GM19395 (cell line): ENCODE measurements around the gene LITAF.

Source experiments
- ATAC-seq: cut with Tn5 transposase; IDR thresholded peaks from one replicate; pipeline ENCODE4 v1.9.1; 2021; ENCODE audit warnings: mild to moderate bottlenecking, moderate library complexity; ENCODE audit not compliant: unreplicated experiment

The LITAF gene

DNA sequence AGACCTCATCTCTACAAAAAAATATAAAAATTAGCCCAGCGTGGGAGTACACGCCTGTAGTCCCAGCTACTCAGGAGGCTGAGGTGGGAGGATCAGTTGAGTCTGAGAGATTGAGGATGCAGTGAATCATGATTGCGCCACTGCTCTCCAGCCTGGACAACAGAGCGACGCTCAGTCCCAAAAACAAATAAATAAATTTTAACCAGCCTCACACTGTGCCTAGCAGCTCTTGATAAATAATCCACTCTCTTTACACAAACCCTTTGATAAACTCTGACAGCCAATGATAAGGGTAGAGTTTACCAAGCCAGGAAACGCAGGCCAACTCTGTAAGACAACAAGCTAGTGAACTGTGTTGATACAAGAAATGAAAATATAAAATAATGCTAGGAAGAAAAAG lies 32.7 kb downstream of the LITAF start:
- ATAC-seq = no peak

DNA sequence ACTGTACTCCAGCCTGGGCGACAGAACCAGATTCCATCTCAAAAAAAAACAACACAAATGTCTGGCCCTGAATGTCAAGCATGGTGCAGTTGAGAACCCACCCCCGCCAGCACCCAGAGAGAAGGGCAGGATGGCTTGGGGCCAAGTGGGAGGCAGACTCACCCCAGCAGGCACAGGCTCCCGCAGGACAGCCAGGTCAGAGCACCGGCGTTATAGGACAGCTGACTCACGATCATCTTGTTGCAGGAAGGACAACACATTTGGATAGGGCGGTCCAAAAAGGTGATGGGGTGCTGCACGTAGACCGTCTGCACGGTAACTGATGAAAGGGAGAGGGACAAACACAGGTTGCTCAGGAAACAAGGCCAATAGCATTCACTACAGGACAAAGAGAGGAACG lies 33.3 kb downstream of the LITAF start:
- no peak for ATAC-seq

DNA sequence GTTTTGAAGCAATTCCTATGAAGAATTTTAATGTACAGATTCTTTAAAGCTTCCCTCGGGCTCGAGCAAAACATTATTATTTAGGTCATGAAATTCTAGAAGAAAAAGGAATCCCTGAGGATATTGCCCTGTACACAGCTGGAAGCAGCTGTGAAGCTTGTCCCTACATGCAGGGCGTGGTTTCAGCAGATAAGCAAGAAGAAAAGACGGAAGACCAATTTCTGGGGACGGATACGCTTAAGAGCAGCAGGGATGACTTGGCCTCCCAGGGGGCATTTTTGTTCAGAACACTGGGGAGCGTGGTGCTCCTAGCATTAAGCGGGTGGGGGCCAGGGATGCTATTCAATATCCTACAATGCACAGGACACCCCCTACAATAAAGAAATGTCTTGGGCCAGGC lies 34.3 kb downstream of the LITAF start:
- ATAC-seq = no peak

DNA sequence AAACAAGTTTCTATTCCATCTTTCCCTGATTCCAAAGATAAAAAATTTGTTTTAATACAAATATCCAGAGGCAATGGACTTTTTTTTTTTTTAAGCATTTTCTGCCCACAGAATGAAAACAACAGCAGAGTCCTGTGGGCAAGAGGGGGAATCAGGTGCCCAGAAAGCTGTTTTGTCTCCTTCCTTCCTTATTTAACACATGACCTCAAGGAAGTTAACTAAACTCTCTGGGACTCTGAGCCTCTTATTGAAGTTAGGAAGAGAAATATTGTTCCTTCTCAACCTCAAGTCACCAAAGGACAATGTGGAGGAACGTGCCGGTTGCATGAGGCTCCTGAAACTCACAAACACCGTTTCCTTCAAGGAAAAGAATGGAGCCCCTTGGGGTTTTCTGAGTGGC lies 34.9 kb downstream of the LITAF start:
- ATAC-seq = no peak

DNA sequence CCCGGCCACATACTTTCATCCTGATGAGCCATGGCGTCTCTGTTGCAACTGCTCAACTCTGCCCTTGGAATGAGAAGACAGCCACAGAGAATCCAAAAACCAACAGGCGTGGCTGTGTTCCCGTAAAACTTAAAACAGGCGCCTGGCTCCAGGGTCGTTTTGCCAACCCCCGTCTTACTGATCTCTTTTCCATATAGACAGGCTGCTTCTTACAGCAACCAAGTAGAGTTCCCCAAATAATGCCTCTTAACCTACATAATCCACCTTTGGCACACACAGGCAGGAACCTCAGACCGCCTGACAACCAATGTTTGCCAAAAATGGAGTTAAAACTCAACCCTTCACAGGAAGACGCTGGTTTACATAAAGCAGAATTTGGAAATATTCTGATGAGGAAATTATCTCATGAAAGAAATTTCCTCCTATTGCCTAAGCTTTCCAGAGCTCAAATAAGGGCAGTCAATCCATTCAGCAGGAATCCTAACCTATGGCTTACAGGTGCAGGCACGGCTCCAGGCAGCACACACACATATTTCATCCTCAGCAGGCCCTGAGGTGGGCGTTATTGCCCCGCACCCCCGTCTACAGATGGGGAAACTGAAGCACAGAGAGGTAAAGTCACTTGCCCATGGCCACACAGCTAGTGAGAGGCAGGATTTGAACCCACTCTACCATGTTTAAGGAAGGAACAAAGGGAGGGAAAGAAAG lies 35.8 kb downstream of the LITAF start:
- ATAC-seq = no peak

DNA sequence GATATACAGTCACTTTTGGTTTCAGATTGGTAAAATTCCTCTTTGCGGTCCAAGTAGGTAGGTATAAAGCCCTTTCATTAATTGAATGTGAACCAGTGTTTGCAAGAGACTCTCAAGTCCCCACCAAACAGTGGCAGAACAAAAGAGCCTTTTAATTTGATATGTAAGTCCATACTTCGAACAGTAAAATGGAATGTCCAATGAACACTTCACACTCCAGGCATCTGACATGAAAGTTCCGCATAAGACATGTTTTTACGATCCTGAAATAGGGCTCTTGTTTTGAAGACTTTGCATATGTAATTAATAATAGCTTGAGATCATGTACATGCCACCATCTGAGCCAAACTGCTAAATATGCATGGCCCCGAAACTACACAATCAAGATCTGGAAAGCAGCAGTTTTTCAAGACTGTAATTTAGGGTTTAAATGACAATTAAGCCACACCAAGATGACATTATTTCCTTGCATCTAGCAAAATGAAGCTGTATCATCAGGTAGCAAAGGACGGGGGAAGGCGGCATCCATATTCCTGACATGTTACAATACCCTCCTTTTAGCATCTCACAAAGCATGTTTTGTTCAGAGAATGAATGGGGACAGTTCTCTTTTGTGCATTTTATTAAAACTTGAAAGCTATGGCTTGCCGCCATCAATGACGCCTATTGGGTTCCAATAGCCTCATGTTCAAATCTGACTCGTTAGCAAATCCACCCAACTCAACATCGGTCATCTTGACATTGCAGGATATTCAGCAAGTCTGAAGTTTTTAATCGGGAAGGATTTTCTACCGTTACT lies 39.4 kb downstream of the LITAF start:
- no peak for ATAC-seq

DNA sequence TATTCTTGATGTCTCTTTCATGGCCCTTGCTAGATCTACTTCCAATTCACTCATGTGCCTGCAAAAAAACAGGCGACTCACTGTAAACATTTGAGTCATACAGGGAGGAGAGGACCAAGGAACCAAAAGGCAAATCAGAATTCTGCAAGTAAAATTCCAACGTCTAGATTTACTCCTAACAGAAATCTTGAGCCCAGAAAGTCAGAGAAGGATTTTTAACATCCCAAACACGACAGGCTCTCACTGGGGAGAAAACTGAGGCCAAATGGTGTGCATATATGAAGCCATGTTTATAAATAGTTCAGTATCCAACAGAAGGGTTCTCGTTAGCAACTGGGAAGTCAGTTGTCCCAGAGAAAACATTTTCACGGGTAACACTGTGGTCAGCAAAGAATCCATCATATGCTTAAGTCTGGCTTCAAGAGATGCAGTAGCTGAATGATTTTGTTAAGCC lies 40.1 kb downstream of the LITAF start:
- no peak for ATAC-seq

DNA sequence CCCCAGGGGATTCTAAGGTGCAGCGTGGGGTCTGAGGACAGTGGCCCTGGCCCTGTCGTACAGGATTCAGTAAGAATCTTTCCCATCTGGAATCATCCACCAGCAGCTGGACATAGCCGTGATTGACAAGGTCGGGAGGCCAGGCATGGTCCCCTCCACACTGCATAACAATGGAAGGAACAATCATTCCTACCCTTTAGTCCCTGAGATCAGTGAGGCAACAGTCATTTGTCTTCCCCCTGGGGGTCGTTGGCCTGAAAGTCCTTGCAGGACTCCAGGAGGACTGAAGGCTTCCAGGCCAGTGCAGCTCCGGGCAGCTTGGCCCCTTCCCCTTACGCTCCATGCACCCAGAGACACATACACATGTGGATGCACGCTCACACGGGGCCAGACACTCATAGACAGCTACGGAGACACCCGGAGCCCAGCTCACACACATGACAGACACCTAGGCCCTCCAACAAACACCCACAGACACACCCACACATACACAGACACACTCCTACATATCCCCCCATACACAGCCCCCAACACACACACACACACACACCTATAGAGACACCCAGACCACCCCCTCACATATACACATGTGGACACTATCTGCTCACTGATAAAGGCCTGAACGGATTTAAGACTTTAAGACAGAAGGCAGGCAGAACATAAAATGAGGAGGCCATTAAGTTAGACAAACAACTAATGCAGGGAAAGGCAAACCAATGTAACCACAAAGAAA lies 42.9 kb downstream of the LITAF start:
- ATAC-seq = no peak

DNA sequence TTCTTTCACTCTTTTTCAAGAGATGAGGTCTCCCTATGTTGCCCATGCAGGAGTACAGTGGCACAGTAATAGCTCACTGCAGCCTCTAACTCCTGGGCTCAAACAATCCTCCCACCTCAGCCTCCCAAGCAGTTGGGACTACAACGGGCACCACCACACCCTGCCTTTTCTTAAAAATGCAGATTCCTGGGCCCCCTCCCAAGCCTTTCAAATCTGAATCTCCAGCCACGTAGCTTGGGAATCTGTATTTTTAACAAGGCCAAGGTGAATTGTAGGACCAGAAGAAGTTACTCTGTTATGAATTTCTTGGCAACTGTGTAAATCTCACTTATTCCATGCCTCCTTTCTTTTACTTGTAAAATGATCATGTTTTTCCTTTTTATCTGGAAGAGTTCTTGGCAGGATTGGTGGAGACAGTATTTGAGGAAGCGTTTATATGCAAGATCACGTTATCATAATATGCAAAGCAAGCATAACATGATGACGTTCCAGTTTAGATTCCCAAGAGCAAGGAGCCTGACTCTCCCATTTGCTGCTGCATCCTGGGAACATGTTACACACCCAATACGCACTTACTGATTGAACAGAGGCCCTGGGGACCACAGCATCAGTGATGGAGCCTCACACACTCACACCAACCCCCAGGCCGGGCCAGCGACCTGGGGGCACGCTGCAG lies 44.5 kb downstream of the LITAF start:
- ATAC-seq = no peak

DNA sequence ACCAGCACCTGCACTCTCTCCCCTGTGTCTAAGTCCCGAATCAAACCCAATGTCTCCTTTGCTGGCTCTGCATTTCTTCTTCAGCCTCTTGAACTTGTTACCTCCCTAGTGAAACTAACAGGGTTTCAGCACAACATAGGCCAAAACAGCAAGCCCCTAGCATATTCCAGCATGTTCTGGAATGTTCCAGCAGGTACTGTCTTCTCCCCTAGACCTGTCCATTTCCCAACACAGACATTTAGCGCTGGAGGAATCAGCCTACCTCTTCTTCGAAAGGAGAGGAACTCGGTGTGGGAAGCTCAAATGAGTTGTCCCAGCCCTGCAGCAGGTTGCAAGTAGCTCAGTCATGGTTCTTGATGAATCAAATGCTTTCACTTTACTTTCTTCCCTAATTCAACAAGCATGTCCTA lies 47.1 kb downstream of the LITAF start:
- ATAC-seq = no peak

DNA sequence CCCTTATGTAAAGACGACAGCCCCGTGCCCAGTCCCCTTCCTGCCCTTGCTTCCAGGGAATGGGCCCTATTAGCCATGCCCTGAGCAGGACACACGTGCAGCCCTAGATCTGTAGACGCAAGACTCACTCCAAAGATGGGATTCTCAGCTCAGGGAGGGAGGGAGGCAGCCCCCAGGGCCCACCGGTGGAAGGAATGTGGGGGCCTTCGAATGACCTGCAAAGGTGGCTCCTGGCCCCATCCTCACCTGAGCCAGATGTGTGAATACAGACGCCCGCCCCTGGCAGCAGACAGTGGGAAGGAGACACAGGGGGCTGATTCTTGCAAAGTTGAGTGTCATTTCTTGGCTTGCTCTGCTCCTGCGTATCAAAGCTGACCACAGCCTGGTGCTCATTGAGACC lies 47.8 kb downstream of the LITAF start:
- ATAC-seq = no peak

DNA sequence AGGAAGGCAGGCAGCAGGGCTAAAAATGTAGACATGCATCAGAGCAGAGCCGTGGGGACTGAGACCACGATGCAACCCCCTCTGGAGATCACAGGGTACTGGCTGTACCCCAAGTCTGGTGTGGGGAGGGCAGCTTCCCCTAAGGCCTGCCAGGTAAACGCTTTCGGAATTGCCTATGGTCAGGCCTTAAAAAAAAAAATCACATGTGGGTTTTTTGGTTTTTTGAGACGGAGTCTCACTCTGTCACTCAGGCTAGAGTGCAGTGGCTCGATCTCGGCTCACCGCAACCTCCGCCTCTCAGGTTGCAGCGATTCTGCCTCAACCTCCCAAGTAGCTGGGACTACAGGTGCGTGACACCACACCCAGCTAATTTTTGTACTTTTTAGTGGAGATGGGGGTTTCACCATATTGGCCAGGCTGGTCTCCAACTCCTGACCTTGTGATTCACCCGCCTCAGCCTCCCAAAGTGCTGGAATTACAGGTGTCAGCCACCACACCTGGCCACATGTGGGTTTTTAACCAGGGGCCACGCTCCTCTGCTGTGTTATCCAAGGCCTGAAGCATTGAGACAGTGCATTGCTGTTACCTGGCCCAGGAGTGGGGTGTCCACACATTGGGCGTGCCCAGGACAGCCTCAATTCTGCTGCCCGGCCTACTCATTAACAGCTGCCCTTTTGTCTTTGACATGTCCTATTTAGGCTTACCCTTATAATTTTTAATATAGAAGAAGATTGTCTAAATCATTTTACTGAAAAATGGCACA lies 50.4 kb downstream of the LITAF start:
- no peak for ATAC-seq

DNA sequence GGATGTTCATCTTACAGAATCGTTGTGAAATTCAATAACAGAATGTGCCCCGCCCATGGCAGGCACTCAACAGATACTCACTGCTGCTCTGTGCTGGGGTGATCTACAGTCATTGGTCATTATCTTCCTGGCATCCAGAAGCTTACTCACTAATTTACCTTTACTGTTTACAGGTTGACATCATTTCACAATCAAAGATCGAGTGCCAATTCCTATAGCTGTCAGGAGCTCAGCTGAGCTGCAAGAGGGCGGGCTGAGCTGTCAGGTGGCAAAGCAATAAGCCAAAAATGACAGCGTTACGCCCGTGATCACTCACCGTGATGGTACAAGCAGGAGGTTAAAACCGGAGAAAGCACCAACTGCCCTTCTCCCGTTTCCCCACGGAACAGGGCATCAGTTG lies 51.2 kb downstream of the LITAF start:
- ATAC-seq = no peak

DNA sequence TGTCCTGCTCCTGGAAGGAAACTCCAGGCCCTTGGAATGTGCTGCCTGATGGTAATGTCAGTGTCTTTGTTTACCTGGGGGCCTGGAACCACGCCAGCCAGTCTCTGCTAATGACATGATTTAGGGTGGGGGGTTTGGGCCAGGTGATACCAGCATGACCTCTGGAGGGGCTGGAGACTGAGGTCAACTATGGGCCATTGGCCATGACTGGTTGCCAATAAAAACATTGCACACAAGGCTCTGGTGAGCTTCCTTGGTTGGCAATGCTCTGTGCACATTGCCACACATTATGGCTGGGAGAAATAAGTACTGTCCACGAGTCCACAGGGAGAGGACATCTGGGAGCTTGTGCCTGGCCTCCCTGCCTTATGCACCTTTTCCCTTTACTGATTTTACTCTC lies 52.5 kb downstream of the LITAF start:
- no peak for ATAC-seq

DNA sequence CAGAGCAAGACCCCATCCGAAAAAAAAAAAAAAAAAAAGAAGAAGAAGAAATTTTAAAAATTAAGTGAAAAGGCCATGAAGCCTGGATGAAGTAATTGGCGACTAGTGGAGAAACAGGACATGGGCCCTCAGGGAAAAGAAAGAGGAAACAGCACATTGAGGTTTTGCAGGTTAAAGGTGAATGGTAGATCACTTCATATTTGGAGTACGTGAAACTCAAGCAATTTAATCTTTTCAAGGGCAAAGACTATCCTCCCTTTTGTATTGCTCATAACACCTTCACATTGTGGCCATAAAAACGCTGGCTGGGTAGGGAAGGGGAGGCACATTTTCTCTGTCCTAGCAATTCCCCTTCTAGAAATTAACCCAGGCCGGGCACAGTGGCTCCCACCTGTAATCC lies 53.1 kb downstream of the LITAF start:
- ATAC-seq = no peak

DNA sequence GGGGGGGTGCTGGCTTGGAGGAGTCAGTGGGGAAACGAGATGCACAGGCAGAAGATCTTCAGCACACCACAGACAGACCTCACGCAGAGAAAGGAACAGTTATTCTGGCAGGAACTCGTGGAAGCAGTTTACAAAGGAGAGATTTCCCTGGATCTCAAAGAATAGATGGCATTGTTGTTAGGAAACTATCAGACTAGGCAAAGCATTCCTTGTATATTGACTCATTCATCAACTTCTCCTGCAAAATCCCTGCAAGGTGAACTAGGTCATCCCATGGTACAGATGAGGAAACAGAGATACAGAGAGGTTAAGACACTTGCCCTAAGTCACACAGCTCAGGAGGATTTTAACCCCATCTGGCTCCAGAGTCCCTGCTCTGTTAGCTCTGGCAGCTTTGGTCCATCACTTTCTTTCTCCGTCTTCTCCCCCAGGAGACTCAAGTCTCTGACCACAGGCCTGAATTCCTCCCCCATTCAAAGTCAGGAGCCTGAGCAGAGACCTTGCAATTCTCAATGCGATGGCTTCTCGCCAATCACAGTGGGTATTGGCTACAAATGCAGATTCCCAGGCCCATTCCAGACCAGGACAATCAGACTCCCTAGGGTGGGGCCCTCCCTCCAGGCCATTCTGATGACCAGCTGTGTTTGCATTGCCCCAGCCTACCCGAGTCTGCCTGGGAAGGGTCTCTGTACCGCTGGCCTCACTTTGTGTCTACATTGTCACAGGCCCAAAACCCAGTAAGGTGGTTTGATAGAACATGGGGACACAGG lies 56.4 kb downstream of the LITAF start:
- no peak for ATAC-seq

DNA sequence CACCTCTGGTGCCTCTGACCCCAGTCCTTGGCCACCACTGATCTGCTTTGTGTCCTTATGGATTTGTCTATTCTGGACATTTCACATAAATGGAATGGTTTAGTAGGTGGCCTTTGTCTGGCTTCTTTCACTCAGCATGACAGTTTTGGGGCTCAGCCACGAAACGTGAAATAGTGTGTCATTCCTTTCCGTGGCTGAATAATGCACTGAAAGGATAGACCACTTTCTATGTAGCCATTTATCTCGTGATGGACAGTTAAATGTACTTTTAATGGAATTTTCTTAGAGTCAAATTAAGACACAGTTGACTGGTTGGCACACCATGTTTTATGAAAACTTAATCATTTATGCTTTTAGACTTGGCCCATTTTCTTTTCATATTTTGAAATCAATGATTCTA lies 57.4 kb downstream of the LITAF start:
- ATAC-seq = no peak

DNA sequence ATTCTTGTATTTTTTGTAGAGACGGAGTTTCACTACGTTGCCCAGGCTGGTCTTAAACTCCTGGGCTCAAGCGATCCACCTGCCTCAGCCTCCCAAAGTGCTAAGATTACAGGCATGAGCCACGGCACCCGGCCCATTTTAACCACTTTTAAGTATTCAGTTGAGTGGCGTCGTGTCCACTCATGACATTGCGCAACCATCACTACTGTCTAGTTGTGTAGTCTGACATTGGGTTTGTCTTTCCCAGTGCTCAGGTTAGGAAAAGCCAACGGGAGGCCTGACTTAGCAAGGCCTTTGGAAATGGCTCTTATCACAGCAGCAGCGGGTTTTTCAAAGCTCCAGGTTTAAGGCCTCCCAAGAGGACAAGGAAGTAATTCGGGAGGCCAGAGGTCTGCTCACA lies 58.7 kb downstream of the LITAF start:
- ATAC-seq = no peak

DNA sequence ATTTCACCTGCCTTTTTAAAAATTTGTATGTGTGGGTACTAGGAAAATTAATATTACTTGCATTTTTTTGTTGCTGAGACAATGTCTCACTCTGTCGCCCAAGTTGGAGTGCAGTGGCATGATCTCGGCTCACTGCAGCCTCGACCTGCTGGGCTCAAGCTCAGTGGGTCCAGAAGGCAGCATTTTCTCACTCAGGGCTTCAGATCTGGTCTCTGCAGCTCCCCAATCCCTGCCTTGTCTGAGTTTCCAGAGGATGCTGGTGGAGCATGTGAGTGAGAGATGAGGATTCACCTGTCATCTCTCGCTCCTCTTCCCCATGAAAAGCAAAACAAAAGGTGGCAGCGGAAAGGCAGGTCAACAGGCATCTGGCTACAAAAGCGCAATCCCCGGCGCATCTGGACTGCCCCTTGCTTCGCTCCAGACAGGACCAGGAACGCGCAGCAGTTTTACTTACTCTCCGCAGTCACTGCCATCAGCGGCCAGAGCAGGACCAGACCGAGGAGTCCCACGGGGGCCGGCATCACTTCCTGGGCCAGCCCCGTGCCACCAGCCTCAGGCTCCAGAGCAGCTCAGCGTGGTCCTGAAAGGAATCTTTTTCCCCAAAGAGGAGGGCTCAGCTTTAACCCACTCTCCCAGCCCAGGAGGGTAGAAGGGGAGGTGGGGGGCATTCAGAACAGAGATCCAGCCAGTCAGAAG lies 59.9 kb downstream of the LITAF start:
- no peak for ATAC-seq
